H1 (cell line): Measurements from ENCODE around the gene MEF2D. TPM values are rescaled to one million over a fixed set of nuclear protein-coding genes. Genes with fewer than 3 reads are reported as not detected.

Experiments
- CTCF ChIA-PET: fragments of 300-600 bp; sonication (Branson Sonifier 250); formaldehyde crosslinking; loops from one replicate; lab custom pipeline; 2021; ENCODE audit not compliant: partially characterized antibody; lab: Charles Lee
- POLR2A ChIA-PET: fragments of 300-600 bp; sonication (Branson Sonifier 250); formaldehyde crosslinking; loops from one replicate; lab custom pipeline; 2021; ENCODE audit warnings: inconsistent platforms; ENCODE audit not compliant: partially characterized antibody; lab: Charles Lee
- DNase-seq, 2 experiments: peaks; one replicate each; pipeline versions ENCODE4 v3.0.0 to v3.0.0-alpha.2; 2010 to 2022; ENCODE audit warnings: low spot score in 2 of 2, low read depth in 1 of 2, mixed read lengths in 1 of 2
- FAIRE-seq: peaks from 2 replicates; lab custom pipeline; 2011; peaks lifted over from hg19 to GRCh38; lab: Jason Lieb, UNC
- H2AFZ ChIP-seq: 2 replicates; pipeline ENCODE4 v1.8.1; 2012; ENCODE audit warnings: low read length, inconsistent platforms
- H2AK5ac ChIP-seq: 2 replicates; pipeline ENCODE4 v1.6.1; 2013; ENCODE audit warnings: low read depth, low read length
- H2BK120ac ChIP-seq: replicated peaks from 2 replicates; pipeline ENCODE3; 2013; ENCODE audit warnings: low read depth, low read length, inconsistent platforms
- H2BK12ac ChIP-seq: 2 replicates; pipeline ENCODE4 v1.6.1; 2013; ENCODE audit warnings: low read depth, low read length
- H2BK15ac ChIP-seq: 2 replicates; pipeline ENCODE4 v1.6.1; 2013; ENCODE audit warnings: low read length
- H2BK20ac ChIP-seq: 2 replicates; pipeline ENCODE4 v1.6.1; 2013; ENCODE audit warnings: low read length
- H2BK5ac ChIP-seq: 2 replicates; pipeline ENCODE4 v1.6.1; 2013; ENCODE audit warnings: low read depth, low read length
- H3K14ac ChIP-seq: 2 replicates; pipeline ENCODE4 v1.6.1; 2013; ENCODE audit warnings: inconsistent platforms; ENCODE audit not compliant: insufficient read length
- H3K18ac ChIP-seq: 2 replicates; pipeline ENCODE4 v1.6.1; 2013; ENCODE audit warnings: low read length; ENCODE audit errors: extremely low read depth
- H3K23ac ChIP-seq: 2 replicates; pipeline ENCODE4 v1.6.1; 2013; ENCODE audit warnings: inconsistent platforms; ENCODE audit not compliant: insufficient read length
- H3K23me2 ChIP-seq: 2 replicates; pipeline ENCODE4 v1.6.1; 2013; ENCODE audit warnings: low read depth, low read length
- H3K27ac ChIP-seq: 2 replicates; pipeline ENCODE4 v1.6.1; 2011; ENCODE audit warnings: low read depth, low read length, inconsistent platforms
- H3K27me3 ChIP-seq, 4 experiments: replicated peaks in 1 of 4; 1 replicate in 1 of 4; 2 replicates in 3 of 4; pipeline versions ENCODE4 v1.6.1 to v1.8.1; 2011 to 2013; ENCODE audit warnings: low read length in 3 of 4, mild to moderate bottlenecking in 3 of 4, inconsistent platforms in 2 of 4, mixed read lengths in 2 of 4, moderate library complexity in 1 of 4; ENCODE audit not compliant: control insufficient read depth in 3 of 4, insufficient read depth in 3 of 4; ENCODE audit errors: extremely low read depth in 1 of 4
- H3K36me3 ChIP-seq, 4 experiments: 2 replicates each; pipeline versions ENCODE4 v1.6.1 to v1.8.1; 2011 to 2013; ENCODE audit warnings: mild to moderate bottlenecking in 4 of 4, low read length in 3 of 4, moderate library complexity in 2 of 4, control low read depth in 1 of 4, inconsistent platforms in 1 of 4; ENCODE audit not compliant: insufficient read depth in 4 of 4, control insufficient read depth in 2 of 4
- H3K4ac ChIP-seq: replicated peaks from 2 replicates; pipeline ENCODE3; 2013; ENCODE audit warnings: low read length, low read depth, mixed read lengths, inconsistent platforms; ENCODE audit not compliant: insufficient read length
- H3K4me1 ChIP-seq, 4 experiments: replicated peaks in 1 of 4; 1 replicate in 1 of 4; 2 replicates in 3 of 4; pipeline versions ENCODE4 v1.6.1 to v1.8.1; 2011 to 2013; ENCODE audit warnings: low read length in 3 of 4, inconsistent platforms in 2 of 4, mixed read lengths in 1 of 4; ENCODE audit not compliant: insufficient read depth in 4 of 4, control insufficient read depth in 3 of 4
- H3K4me2 ChIP-seq, 2 experiments: 2 replicates each; pipeline versions ENCODE4 v1.6.1 to v1.8.1; 2011 to 2013; ENCODE audit warnings: low read depth in 2 of 2, low read length in 2 of 2, control low read depth in 1 of 2, inconsistent platforms in 1 of 2, mild to moderate bottlenecking in 1 of 2; ENCODE audit not compliant: insufficient read depth in 1 of 2
- H3K4me3 ChIP-seq, 4 experiments: fragments of 200-600, 300-600 bp in 1 of 4; sonication (generic), shearing (Covaris generic), sonication (Bioruptor Twin) in 1 of 4; 2 replicates each; pipeline versions ENCODE4 v1.5.1 to v1.8.1; 2011 to 2016; ENCODE audit warnings: low read length in 4 of 4, low read depth in 3 of 4, control low read depth in 2 of 4, inconsistent platforms in 2 of 4, mild to moderate bottlenecking in 2 of 4, mixed read lengths in 1 of 4, moderate library complexity in 1 of 4; ENCODE audit not compliant: insufficient read depth in 2 of 4; ENCODE audit errors: extremely low read depth in 1 of 4
- H3K56ac ChIP-seq: replicated peaks from 2 replicates; pipeline ENCODE3; 2013; ENCODE audit warnings: low read depth, mild to moderate bottlenecking, mixed read lengths, low read length, inconsistent platforms; ENCODE audit not compliant: insufficient read length
- H3K79me1 ChIP-seq: 2 replicates; pipeline ENCODE4 v1.6.1; 2013; ENCODE audit warnings: low read depth, low read length, control low read depth
- H3K79me2 ChIP-seq, 2 experiments: 2 replicates each; pipeline versions ENCODE4 v1.6.1 to v1.8.1; 2012 to 2013; ENCODE audit warnings: low read length in 2 of 2, mild to moderate bottlenecking in 2 of 2, inconsistent platforms in 1 of 2; ENCODE audit not compliant: insufficient read depth in 2 of 2, control insufficient read depth in 1 of 2
- H3K9ac ChIP-seq, 4 experiments: replicated peaks in 1 of 4; 1 replicate in 1 of 4; 2 replicates in 3 of 4; pipeline versions ENCODE4 v1.6.1 to v1.8.1; 2011 to 2013; ENCODE audit warnings: low read depth in 3 of 4, low read length in 3 of 4, control low read depth in 2 of 4, mild to moderate bottlenecking in 2 of 4, moderate library complexity in 2 of 4, inconsistent platforms in 1 of 4; ENCODE audit errors: extremely low read depth in 1 of 4
- H3K9me3 ChIP-seq, 2 experiments: 2 replicates each; pipeline versions ENCODE4 v1.6.1 to v1.8.1; 2012 to 2013; ENCODE audit warnings: mild to moderate bottlenecking in 2 of 2, moderate library complexity in 2 of 2, control low read depth in 1 of 2, inconsistent platforms in 1 of 2, low read depth in 1 of 2, low read length in 1 of 2, mixed read lengths in 1 of 2; ENCODE audit not compliant: insufficient read depth in 2 of 2
- H4K20me1 ChIP-seq, 2 experiments: replicated peaks in 1 of 2; 2 replicates each; pipeline versions ENCODE3 to v1.8.1; 2011 to 2013; ENCODE audit warnings: inconsistent platforms in 2 of 2, low read length in 2 of 2, mild to moderate bottlenecking in 1 of 2; ENCODE audit not compliant: insufficient read depth in 2 of 2, control insufficient read depth in 1 of 2
- H4K5ac ChIP-seq: 2 replicates; pipeline ENCODE4 v1.6.1; 2013; ENCODE audit warnings: low read length, low read depth, mixed read lengths, inconsistent platforms; ENCODE audit not compliant: insufficient read length
- H4K8ac ChIP-seq: 2 replicates; pipeline ENCODE4 v1.8.0; 2013; ENCODE audit warnings: mild to moderate bottlenecking, moderate library complexity, low read length, inconsistent platforms; ENCODE audit not compliant: insufficient read depth; ENCODE audit errors: extremely low read depth
- H4K91ac ChIP-seq: replicated peaks from 2 replicates; pipeline ENCODE3; 2013; ENCODE audit warnings: low read length, mixed read lengths, inconsistent platforms; ENCODE audit not compliant: insufficient read length
- ATF3 ChIP-seq: IDR thresholded peaks from 2 replicates; pipeline ENCODE4 v1.6.1; 2011; ENCODE audit warnings: low read depth, mild to moderate bottlenecking, low read length; ENCODE audit not compliant: insufficient read depth
- BACH1 ChIP-seq: IDR thresholded peaks from 2 replicates; pipeline ENCODE4 v1.6.1; 2012; ENCODE audit warnings: low read length, improper control_type of control experiment
- CREB1 ChIP-seq: IDR thresholded peaks from 2 replicates; pipeline ENCODE4 v1.6.1; 2012; ENCODE audit warnings: inconsistent platforms
- EZH2 ChIP-seq: fragments of 200-600 bp; sonication (generic); IDR thresholded peaks from 2 replicates; pipeline ENCODE4 v1.7.1; 2012; ENCODE audit warnings: low read depth, mild to moderate bottlenecking, moderate library complexity, low read length, inconsistent platforms; ENCODE audit not compliant: severe bottlenecking
- KDM4A ChIP-seq: IDR thresholded peaks from one replicate; pipeline ENCODE4 v1.7.1; 2012; ENCODE audit warnings: low read depth, mild to moderate bottlenecking, moderate library complexity, low read length, inconsistent platforms; ENCODE audit not compliant: severe bottlenecking
- MAX ChIP-seq: IDR thresholded peaks from 2 replicates; pipeline ENCODE4 v1.6.1; 2012; ENCODE audit warnings: inconsistent platforms
- NANOG ChIP-seq: IDR thresholded peaks from 2 replicates; pipeline ENCODE4 v1.6.1; 2011; ENCODE audit warnings: low read length, low read depth, mild to moderate bottlenecking, inconsistent platforms; ENCODE audit not compliant: insufficient read depth, poor library complexity, severe bottlenecking
- PHF8 ChIP-seq: fragments of 200-600 bp; sonication (generic); conservative IDR thresholded peaks from 2 replicates; pipeline ENCODE4 v1.7.1; 2012; ENCODE audit warnings: low read depth, mild to moderate bottlenecking, inconsistent platforms, low read length, moderate library complexity
- POU5F1 ChIP-seq: IDR thresholded peaks from 2 replicates; pipeline ENCODE4 v1.6.1; 2011; ENCODE audit warnings: low read depth, mild to moderate bottlenecking, low read length, moderate library complexity
- RAD21 ChIP-seq, 2 experiments: IDR thresholded peaks in 1 of 2; conservative IDR thresholded peaks in 1 of 2; 2 replicates each; pipeline ENCODE4 v1.6.1; 2011; ENCODE audit warnings: low read depth in 2 of 2, low read length in 2 of 2, improper control_type of control experiment in 1 of 2, inconsistent platforms in 1 of 2, mild to moderate bottlenecking in 1 of 2, moderate library complexity in 1 of 2
- RBBP5 ChIP-seq: IDR thresholded peaks from 2 replicates; pipeline ENCODE4 v1.7.1; 2012; ENCODE audit warnings: low read depth, mild to moderate bottlenecking, inconsistent platforms, low read length, moderate library complexity, borderline replicate concordance
- SIX5 ChIP-seq: IDR thresholded peaks from 2 replicates; pipeline ENCODE4 v1.6.1; 2011; ENCODE audit warnings: mild to moderate bottlenecking, low read depth, low read length
- SRF ChIP-seq: IDR thresholded peaks from 2 replicates; pipeline ENCODE4 v1.6.1; 2011; ENCODE audit warnings: mild to moderate bottlenecking, low read depth, low read length, moderate library complexity
- WGBS, 2 experiments: shearing (Covaris generic) in 1 of 2; methylation state at CpG; one replicate each; pipeline versions ENCODE4 v1.1.6 to v1.1.7; 2013 to 2015; ENCODE audit warnings: low lambda C conversion rate in 2 of 2, mixed read lengths in 2 of 2, inconsistent platforms in 1 of 2, low coverage in 1 of 2, missing lambda C conversion rate in 1 of 2; ENCODE audit not compliant: insufficient replicate concordance in 2 of 2, insufficient coverage in 1 of 2, insufficient read length in 1 of 2; ENCODE audit errors: extremely low coverage in 1 of 2, missing lambda C conversion rate in 1 of 2; 5-methylcytosine and 5-hydroxymethylcytosine counted together
- polyA plus RNA-seq, 7 experiments: library from polyadenylated mRNA; depleted of rRNA in 3 of 7; stranded (reverse) in 5 of 7; unstranded in 2 of 7; fragments of >200 nt in 5 of 7; fragments of 200-250 nt in 2 of 7; gene quantifications; 1 replicate in 5 of 7; 2 replicates in 1 of 7; 4 replicates in 1 of 7; pipeline versions ENCODE4 v1.2.1 to v1.2.3, GENCODE V29; 2011 to 2013; ENCODE audit warnings: missing spikeins in 2 of 7, mixed read lengths in 2 of 7
- total RNA-seq: library from RNA; stranded (reverse); fragmentation: NEBNext Ultra II Directional; extraction: Animal tissue kit (Norgen Biotek cat#: 25700); gene quantifications from 2 replicates; pipeline ENCODE4 v1.2.1, GENCODE V29; 2021

Gene MEF2D
- total and polyA plus RNA-seq, 2 of the 8 experiments (the other 6 are each of a cell fraction or from before 2014, with no cell fraction given), result 17.3 to 20.3 TPM

GRCh38 chr1:156427957-156428356 lies 72.6 kb downstream of the MEF2D start:
- Histone ChIP-seq H3K27ac (no peak overlapping the region), H3K79me1 (no peaks in the 10 kb centered on the region), H2AK5ac (no peak overlapping the region), H3K9ac (no peak overlapping the region), H2BK15ac (0 out of 2 replicates have a peak overlapping the region, but pooled peaks have one; percentile 48), H4K8ac (no peak overlapping the region), H3K4me1 (peaks cover 12 to 33% (median 17%) of the 10 kb centered on the region in 4 experiments), H3K56ac (no peak overlapping the region), H4K20me1 (peaks cover 0 to 2% of the 10 kb centered on the region in 2 experiments), H3K18ac (no peak overlapping the region), H4K5ac (no peak overlapping the region), H3K4me3 (no peak overlapping the region), H2AFZ (no peak overlapping the region), H2BK120ac (no peak overlapping the region), H3K27me3 (peaks cover 70 to 100% (median 97%) of the 10 kb centered on the region in 4 experiments), H2BK20ac (no peak overlapping the region), H3K79me2 (no peaks in the 10 kb centered on the region), H2BK5ac (no peak overlapping the region), H3K4ac (no peak overlapping the region), H3K14ac (no peak overlapping the region), H2BK12ac (no peak overlapping the region), H3K4me2 (no peak overlapping the region), H3K36me3 (no peaks in the 10 kb centered on the region), H3K23ac (no peak overlapping the region), H3K9me3 (no peaks in the 10 kb centered on the region), H3K23me2 (peaks cover 5% of the 10 kb centered on the region; the same call in 1 of the 2 replicates), H4K91ac (no peak overlapping the region)
- DNase-seq, result no peak
- WGBS, 2 experiments, result 87% methylated on average over 5 of the region's 5 CpGs; no CpG with 5 or more reads in 1 of the 2 experiments
- ChIA-PET CTCF (interaction anchor here (0.9 to 14.9 kb wide), 4 partner anchors 9 to 43 kb away, joined by 3 to 124 read pairs (median 78); no protein-coding TSS in a partner anchor), POLR2A (no interaction called here)
- no peak for FAIRE-seq
- no peak for TF ChIP-seq PHF8
- no peak for TF ChIP-seq POU5F1
- TF ChIP-seq EZH2, result no peak
- no peak for TF ChIP-seq RAD21 (IDR thresholded peaks at IDR 0.05 in 1 of 2, conservative IDR thresholded peaks at IDR 0.05 in 1 of 2; ENCODE audit: low read depth in 2 of 2, low read length in 2 of 2)
- no peak for TF ChIP-seq SIX5
- TF ChIP-seq BACH1, result no peak
- TF ChIP-seq MAX, result no peak
- TF ChIP-seq NANOG, result no peak
- no peak for TF ChIP-seq RBBP5
- TF ChIP-seq KDM4A, result no peak
- no peak for TF ChIP-seq SRF
- no peak for TF ChIP-seq ATF3
- TF ChIP-seq CREB1, result no peak
